GM12872 (cell line): ENCODE results near the gene ITPR1.

ENCODE experiments used
- TF ChIP-seq, protein P1 (sequence below): IDR thresholded peaks from 3 replicates; pipeline ENCODE4 v1.5.1; 2011; ENCODE audit warnings: low read depth, mild to moderate bottlenecking, low read length, moderate library complexity; ENCODE audit not compliant: insufficient read depth

The ITPR1 gene

GRCh38 chr3:4514916-4515315, 21.8 kb downstream of the ITPR1 start:
- TF ChIP-seq, protein P1, sequence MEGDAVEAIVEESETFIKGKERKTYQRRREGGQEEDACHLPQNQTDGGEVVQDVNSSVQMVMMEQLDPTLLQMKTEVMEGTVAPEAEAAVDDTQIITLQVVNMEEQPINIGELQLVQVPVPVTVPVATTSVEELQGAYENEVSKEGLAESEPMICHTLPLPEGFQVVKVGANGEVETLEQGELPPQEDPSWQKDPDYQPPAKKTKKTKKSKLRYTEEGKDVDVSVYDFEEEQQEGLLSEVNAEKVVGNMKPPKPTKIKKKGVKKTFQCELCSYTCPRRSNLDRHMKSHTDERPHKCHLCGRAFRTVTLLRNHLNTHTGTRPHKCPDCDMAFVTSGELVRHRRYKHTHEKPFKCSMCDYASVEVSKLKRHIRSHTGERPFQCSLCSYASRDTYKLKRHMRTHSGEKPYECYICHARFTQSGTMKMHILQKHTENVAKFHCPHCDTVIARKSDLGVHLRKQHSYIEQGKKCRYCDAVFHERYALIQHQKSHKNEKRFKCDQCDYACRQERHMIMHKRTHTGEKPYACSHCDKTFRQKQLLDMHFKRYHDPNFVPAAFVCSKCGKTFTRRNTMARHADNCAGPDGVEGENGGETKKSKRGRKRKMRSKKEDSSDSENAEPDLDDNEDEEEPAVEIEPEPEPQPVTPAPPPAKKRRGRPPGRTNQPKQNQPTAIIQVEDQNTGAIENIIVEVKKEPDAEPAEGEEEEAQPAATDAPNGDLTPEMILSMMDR: no peak

- TF ChIP-seq, protein P1: no peak
Observed at GRCh38 chr3:4515916-4516579, 22.9 kb downstream of the ITPR1 start.

DNA sequence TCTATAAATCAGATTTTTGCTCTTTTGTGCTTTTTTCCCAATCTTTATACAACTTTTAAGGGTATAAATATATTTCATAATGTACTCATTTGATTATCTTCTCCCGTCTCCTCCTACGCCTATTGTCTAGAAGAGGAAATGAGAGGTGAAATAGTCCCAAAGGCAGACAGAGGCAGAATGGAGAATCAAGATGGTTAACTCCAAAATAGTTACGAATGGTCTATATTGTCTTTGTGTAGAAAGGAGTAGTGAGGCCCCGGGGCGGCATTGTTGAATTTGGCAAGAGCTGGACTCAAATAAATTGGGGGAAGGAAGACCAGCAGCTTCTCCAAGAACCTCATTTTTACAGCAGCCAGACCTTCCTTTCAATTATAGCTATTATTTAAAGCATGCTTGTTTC, 23.9 kb downstream of the ITPR1 start:
- TF ChIP-seq, protein P1: no peak

DNA sequence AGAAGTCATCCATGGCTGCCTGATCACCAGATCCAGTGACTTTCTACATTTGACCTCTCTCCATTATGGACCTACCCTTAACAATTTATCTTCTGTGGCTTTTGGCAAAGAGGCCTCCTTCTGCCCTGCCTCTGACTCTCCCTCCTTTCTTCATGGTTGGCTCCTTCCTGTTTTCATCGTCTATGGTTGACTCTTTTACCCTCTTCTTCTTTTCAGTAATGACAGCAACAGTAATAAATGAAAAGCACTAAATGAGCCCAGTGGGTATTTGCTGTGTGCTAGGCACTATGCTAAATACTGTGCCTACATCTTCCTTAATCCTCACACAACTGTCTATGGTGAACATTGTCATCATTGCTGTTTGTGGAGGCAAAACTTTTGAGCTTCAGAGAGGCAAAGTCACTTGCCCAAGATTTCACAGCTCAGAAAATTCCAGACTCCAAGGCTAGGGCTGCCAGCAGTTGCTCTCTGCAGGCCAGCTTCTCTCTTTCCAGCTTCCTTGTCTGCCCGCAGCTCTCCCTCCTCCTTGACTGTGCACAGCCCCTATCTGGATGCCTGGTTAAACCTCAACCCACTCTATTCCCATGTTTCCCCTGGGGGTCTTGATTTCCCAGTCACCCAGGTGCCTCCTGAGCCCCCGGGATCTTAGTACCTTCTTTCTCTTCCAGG, 24.6 kb downstream of the ITPR1 start:
- TF ChIP-seq, protein P1: no peak

GRCh38 chr3:4520033-4520816, 27.1 kb downstream of the ITPR1 start:
- TF ChIP-seq, protein P1: no peak

- TF ChIP-seq, protein P1: no peak
Observed at GRCh38 chr3:4522947-4523346, 29.8 kb downstream of the ITPR1 start.
